Measurements from ENCODE around the gene ZNF726.
"Not testable (repeated sequence)": the region's sequence is repeated elsewhere in the genome, so short reads cannot be mapped to it uniquely, and the experiment has no call there.

Gene ZNF726

DNA sequence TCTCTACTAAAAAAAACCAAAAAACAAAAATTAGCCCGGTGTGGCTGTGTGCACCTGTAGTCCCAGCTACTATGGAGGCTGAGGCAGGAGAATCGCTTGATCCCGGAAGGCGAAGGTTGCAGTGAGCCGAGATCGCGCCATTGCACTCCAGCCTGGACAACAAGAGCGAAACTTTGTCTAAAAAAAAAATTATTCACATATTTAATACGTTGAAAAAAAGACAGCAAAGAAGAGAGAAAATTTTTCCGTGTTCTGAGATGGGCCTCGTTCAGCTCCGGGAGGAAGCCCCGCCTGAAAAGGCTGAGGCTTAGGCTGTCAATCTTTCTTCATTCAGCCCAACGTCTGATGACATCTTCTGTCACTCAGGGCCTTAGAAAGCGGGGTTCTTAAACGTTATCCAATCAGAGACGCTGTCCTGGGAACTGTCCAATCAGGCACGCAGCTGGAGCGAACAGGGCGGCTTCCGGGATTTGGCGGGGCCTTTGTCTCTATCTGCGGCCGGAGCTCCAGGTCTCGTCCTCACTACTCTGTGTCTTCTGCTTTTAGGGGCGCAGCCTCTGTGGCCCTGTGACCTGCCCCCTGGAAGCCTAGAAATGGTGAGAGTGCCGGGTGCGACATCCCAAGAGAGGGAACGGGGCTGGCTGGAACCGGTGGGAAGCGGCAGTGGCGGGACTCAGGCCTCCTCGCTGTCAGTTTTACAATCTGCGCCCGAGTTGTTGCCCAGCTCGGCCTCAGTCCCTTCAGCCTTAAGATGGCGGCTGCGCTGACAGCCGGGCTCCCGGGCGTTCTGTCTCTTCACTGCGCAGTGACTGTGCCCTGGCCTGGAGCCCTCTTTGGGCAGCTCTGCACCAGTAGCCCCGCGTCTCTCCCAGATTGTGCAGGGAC, at the start of gene ZNF726:
Gene ZNF726 (plus strand): TSS at position 485 of the 885 bp plus-strand sequence. CDS start 109 bp downstream, at position 594.
- peak; percentile 33 for DNase-seq

DNA sequence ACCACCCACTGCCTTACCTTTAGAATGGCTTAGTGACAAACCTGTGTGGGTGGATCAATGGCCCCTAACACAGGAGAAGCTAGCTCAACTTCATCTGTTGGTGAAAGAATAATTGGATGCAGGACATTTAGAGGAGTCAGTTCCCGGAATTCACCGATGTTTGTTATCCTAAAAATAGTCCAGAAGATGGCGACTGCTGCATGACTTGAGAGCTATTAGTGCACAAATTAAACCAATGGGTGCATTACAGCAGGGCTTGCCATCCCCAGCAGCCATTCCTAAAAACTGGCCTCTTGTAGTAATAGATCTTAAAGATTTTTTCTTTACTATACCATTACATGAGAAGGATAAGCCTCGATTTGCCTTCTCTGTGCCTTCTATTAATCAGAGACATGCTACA, 46.8 kb upstream of the ZNF726 start:
- DNase-seq, result no peak

DNA sequence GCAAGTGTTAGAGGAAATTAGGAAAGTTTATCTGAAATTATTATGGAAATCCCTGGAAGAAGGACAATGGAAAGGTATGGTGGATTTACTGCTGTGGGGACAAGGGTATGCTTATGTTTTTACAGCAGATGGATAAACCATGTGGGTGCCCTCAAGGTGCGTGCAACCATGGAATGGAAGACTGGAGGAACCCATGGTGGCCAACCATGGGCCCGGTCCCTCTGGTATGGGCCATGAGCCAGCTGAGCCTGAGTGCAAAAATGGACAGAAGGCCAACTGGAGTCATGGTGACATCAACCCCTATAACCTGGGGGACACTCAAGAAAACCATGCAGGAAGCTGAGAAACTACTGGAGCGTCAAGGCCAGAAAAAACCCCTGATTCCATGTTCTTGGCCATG, 46.1 kb upstream of the ZNF726 start:
- DNase-seq, result no peak

DNA sequence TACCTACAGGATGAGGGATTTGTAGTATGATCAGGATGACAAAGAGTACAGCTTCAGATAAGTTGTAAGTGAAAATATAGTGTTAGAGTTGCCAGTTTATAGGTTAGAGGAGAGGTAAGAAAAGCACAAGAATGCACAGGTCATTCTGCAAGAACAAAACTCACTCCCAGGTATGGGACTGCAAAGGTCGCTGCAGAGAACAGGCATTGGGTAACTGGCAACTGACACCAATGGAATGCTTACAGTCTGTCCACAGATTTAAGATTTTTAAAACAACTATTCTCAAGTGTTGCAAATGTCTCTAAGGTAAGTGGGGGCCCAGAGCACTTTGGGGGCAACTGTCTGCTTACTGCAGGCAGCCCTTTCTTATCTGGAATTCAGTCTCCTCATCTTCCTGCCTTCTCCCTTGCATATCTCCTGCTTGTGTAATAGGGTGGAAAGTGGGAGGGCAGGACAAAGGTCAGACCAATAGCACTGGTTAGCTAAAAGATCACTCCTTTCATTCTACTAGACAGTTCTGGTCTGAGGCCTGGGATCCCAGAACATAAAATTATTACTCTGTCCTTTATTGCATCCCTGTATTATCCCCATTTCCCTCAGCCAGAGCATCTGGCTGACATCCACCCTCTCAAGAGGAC, 42.3 kb upstream of the ZNF726 start:
- DNase-seq, result no peak

DNA sequence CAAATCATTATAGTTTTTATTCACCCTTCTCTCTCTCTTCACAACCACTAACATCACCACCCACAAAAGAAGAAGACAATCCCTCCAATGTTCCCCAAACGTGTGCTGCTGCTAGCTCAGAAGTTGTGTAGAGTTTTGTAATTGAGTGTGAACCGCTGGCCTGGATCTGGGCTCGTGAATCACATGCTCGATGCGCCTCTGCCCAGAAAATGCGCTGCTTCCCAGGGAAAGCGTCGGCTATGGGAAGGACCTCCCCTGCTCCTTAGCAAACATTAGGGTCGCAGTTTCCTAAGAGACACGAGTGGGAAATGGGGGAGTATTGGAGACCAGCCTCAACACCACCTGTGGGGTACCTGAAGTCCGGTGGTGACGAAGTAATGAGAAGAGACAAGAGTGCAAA, 38.4 kb upstream of the ZNF726 start:
- DNase-seq, result no peak

DNA sequence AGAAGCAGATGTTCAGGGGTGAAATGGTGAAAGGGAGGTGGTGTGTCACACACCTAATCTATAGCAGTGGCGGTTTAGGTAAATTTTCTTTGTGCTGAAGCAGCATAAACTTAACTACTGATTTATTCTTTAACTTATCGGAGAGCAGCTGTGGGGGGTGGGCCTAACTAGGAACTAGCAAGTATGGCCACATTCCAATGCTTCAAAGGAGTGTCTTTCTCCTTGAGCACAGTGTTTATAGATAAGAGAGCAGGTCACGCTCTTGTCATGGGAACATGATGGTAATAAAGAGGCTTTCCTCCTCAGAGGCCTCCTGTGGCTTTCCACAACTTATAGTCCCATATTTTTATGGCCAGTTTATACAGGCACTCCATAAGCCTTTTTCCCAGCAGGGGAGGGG, 37.9 kb upstream of the ZNF726 start:
- DNase-seq, result not testable (repeated sequence)

DNA sequence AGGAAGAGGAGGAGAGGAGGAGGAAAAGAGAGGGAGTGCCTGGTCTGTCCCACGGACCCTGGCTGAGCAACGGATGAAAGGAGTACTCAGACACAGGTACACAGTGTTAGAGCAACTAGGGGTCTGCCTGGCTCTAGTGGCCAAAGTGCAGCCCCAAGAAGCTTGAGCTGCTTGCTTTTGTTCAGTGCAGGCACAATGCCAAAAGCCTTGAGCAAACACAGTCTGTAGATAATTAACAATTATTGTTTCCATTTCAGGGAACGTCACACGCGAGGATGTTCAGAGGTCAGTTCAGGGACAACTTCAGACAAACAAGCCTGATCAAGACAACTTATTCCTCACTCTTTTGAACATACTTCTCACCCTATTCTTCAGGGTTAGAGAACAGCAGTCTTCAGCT, 32.2 kb upstream of the ZNF726 start:
- no peak for DNase-seq

DNA sequence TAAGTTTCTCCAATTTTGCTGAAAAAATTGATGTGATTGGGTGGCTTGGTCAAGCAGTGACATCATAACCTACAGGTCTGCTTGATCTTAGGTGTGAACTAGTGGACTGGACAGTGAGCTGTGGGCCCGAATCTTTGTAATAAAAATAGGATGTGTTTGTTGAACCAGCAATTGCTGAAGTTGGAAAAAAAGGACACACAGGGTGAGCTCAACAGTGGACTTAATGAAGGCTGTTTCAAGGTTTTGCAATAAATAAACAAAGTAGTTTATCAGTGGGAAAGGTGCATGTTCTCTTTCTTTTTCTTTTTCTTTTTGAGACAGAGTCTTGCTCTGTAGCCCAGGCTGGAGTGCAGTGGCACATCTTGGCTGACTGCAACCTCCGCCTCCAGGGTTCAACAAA, 30.3 kb upstream of the ZNF726 start:
- DNase-seq, result no peak

DNA sequence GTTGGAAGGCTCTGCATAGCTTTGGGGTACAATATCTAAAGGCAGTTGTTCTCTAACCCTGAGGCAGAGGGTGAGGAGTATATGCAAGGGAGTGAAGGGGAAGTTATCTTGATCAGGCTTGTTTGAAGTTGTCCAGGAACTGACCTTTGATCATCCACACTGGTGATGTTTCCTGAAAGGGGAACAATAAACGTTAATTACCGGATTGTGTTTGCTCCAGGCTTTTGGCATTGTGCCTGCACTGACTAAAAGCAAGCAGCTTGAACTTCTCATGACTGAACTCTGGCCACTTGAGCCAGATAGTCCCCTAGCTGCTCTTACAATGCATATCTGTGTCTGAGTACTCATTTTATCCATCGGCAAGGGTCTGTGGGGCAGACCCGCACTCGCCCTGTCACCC, 27.0 kb upstream of the ZNF726 start:
- no peak for DNase-seq

DNA sequence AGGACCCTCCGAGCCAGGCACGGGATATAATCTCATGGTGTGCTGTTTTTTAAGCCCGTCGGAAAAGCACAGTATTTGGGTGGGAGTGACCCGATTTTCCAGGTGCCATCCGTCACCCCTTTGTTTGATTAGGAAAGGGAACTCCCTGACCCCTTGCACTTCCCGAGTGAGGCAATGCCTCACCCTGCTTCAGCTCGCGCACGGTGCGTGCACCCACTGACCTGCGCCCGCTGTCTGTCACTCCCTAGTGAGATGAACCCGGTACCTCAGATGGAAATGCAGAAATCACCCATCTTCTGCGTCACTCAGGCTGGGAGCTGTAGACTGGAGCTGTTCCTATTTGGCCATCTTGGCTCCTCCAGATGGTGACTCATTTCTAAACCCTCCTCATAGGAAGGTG, 18.6 kb upstream of the ZNF726 start:
- not testable (repeated sequence) for DNase-seq

DNA sequence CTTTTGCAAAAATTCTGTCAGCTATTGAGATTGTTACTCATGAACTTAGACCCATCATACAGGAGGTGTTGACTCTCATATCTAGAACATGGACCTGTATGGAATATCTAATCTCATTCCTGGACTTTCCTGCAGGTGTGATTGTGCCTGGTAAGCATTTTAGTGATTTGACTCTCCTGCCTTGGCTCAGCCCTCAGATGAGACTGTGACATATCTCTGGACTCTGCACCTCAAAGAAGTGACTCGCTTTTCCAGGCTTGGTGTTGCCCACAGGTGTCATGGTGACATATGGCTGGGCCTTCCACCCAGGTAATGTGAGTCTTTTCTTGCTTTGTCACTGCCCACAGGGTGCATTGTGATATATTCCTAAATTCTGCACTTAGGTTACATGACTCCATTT, 17.8 kb upstream of the ZNF726 start:
- no peak for DNase-seq

DNA sequence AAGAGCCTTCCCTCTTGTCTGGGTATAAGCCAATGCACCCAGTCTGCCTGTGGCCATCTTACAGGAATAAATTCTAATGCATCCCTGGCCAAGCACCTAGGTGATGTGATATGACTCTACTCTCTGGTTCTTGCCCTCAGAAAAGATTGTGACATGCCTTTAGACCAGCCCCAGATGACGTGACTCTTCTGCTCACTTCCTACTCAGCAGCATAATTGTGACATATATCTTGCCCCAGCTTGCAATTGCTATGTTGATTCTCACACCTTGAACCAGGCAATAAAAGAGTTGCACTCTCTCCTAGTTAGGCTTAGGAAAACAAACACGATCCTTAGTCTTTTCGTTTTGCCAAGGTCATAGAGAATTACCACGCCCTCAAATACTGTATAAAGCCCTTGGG, 13.3 kb upstream of the ZNF726 start:
- DNase-seq, result no peak

DNA sequence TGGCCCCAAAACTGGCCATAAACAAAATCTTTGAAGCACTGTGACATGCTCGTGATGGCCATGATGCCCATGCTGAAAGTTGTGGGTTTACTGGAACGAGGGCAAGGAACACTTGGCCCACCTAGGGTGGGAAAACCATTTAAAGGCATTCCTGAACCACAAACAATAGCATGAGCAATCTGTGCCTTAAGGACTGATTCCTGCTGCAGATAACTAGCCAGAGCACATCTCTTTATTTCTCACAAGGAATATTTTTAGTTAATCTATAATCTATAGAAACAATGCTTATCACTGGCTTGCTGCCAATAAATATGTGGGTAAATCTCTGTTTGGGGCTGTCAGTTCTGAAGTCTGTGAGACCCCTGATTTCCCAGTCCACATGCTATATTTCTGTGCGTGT, 10.3 kb upstream of the ZNF726 start:
- no peak for DNase-seq

DNA sequence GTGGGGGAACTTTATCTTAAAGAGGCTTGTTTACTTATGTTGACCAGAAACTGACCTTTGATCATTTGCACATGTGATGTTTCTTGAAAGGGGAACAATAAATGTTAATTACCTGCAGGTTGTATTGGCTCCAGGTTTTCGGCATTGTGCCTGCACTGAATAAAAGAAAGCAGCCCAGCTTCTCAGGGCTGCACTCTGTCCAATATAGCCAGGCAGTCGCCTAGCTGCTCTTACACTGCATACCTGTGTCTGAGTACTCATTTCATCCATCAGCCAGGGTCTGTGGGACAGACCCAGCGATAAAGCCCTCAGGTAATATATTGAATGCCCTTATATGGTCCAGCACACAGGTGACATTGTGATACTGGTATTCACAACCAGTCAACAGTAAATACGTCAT, 8.9 kb upstream of the ZNF726 start:
- no peak for DNase-seq

DNA sequence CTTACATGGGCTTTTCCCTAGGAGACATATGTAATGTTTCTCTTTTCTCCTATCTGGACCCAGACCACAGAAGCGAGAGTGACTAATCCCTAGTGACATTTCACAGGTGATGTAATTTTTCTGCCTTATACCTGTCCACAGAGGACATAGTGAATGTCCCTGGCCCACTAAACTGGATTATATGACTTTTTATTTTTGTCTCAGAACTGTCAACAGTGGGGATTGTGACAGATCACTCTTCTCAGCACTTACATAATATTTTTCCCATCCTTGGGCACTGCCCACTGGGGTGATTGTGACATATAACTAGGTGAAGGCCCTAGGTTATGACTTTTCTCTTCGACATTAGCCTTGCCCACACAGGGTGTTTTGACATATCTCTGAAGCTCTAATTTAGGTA, 7.9 kb upstream of the ZNF726 start:
- DNase-seq, result no peak

DNA sequence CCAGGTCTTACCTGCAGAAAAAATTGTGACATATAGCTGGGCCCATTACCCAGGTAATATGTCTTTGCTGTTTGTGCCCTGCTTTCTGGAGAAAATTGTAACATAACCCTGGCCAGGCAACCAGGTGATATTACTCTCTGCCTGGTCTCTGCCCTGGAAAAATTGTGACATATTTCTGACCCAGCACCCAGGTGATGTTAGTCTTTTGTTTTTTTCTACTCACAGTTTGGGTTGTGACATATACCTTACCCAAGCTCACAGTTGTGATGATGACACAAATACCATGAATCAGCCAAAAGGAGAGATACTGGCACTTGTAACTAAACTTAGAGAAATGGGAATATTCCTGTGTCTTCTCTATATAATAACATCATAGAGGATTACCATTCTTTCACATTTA, 6.5 kb upstream of the ZNF726 start:
- DNase-seq, result no peak

DNA sequence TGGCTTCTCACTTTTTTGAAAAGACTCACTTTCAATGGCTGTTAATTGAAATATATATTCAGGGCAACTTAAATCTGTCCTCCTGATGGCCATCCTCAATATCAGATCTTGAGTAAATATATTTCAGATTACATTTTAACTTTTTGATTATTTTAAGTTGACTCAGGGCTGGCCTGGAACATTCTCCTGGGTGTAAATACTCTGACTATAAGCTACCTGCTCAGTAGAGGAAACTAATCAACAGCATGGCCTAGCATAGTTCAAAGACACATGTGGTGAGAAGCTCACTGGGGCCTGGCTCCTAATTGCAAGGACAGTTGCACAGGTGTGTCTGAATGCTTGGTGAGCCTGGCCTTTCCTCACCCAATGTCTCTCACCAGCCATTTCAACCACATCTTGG, 5.5 kb upstream of the ZNF726 start:
- DNase-seq, result no peak

DNA sequence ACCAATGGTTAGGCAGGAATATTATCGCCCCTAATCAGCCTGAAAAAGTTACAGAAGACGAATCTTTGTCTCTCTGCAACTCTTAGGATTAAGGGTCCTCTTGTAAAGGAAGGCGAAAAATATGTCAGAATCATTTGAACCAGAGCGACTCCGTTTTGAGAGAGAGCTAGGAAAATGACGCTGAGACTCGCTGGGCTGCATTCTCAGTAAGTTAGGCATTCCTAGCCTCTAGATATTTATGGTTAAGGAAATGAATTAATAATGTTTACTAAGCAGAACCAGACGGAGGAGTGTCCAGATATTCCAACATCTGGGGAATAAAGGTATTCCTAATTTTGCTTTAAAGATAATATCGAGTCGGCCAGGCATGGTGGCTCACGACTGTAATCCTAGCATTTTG, 755 bp upstream of the ZNF726 start:
- no peak for DNase-seq

DNA sequence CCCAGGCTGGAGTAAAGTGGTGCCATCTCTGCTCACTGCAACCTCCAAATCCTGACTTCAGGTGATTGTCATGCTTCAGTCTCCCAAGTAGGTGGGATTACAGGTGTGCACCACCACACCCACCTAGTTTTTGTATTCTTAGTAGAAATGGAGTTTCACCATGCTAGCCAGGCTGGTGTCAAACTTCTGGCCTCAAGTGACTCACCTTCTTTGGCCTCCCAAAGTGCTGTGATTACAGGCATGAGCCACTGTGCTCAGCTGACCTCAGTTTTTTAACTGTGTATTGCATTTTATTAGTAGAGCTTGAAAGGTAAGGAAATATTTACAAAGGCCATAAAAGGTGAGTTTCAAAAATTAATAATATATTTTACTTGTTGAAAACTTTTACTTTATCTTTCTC, 2.3 kb downstream of the ZNF726 start:
- DNase-seq, result no peak

DNA sequence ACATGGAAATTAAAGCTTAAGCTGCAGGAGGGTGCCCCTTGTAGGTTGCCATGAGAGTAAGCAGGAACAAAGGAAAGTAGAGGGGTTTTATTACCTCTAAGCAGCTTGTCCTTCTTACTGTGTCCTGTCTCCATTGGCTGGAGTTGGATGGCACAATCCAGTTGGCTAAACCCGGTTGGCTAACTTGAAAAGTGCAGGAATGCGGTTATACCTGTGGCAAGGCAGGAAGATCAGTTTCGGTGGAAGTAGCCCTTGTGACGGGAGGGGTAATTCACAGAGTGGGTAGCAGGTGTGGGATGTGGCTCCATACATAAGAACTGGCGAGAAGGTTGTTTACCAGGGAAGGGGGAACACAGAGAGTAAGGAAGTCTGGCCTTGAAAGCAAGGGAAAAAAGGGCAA, 3.2 kb downstream of the ZNF726 start:
- no peak for DNase-seq

DNA sequence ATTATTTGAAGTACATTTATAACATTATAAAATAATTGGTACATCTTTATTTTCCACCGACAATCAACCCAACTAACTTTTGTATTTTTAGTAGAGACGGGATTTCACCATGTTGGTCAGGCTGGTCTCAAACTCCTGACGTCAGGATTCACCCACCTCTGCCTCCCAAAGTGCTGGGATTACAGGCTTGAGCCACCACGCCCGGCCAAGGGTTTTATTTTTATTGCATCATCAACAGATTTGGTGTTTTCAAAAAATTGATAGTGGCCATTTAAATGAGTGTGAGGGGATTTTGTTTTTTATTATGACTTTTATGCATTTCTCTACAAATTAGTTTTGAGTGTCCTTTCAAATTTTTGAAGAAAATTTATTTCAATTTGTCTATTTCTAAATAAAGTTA, 10.6 kb downstream of the ZNF726 start:
- DNase-seq, result no peak

DNA sequence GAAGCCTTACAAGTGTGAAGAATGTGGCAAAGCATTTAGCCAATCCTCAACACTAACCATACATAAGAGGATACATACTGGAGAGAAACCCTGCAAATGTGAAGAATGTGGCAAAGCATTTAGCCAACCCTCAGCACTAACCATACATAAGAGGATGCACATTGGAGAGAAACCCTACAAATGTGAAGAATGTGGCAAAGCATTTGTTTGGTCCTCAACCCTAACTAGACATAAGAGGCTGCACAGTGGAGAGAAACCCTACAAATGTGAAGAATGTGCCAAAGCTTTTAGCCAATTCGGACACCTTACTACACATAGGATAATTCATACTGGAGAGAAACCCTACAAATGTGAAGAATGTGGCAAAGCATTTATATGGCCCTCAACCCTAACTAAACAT, 18.2 kb downstream of the ZNF726 start:
- no peak for DNase-seq

DNA sequence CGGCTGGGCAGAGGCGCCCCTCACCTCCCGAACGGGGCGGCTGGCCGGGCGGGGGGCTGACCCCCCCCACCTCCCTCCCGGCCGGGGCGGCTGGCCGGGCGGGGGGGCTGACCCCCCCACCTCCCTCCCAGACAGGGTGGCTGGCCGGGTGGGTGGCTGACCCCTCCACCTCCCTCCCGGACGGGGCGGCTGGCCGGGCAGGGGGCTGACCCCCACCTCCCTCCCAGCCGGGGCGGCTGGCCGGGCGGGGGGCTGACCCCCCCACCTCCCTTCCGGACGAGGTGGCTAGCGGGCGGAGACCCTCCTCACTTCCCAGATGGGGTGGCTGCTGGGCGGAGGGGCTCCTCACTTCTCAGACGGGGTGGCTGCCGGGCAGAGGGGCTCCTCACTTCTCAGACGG, 22.3 kb downstream of the ZNF726 start:
- DNase-seq, result not testable (repeated sequence)

DNA sequence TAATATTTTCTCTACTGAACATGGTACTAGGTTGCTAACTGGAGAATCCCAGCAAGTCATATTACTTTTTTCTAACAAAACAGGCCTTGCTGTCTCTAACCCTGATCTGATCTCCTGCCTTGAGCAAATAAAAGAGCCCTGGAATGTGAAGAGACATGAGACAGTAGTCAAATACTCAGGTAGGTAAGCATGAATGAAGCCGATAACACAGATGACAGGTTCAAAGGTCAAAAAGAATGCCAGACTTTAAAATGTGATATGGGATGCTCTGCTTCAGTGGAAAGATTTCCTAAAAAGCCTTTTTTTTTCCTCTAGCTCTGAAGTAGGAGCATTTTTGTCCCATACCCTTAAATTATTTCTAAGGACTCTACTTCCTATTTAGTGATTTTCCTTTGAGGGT, 28.7 kb downstream of the ZNF726 start:
- no peak for DNase-seq

DNA sequence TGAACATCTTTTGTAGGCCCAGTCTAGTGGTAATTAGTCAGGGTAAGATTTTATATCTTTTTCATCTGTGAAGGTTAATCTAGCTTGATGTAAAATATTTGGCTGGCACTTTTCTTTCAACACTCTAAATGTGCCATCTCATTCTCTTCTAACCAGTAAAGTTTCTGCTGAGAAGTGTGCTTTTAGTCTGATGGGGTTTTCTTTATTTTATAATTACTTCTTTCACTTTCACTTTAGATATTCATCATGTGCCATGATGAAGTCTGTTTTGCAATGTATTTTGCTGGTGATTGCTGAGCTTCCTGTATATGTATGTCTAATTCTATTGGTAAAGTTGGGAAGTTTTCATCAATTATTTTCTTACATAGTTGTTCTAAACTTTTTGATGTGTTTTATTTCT, 31.9 kb downstream of the ZNF726 start:
- DNase-seq, result no peak

Measured in GOT3 (cell line).